Liver (tissue), 9 donors: ENCODE measurements around the gene ERBB4. TPM values are rescaled to one million over a fixed set of nuclear protein-coding genes. Genes with fewer than 3 reads are reported as not detected.

Source experiments
- DNase-seq: peaks from one replicate; pipeline ENCODE4 v3.0.0-alpha.2; 2017; ENCODE audit warnings: low spot score
- H3K27ac ChIP-seq, 2 donors: one replicate each; pipeline ENCODE4 v1.7.0; 2013; ENCODE audit warnings: inconsistent platforms in 2 of 2, low read length in 2 of 2, control low read depth in 1 of 2, low read depth in 1 of 2, mild to moderate bottlenecking in 1 of 2
- H3K27me3 ChIP-seq, 4 donors: one replicate each; pipeline versions ENCODE4 v1.6.1 to v1.7.0; 2013; ENCODE audit warnings: low read length in 3 of 4, inconsistent platforms in 1 of 4, mild to moderate bottlenecking in 1 of 4, moderate library complexity in 1 of 4; ENCODE audit not compliant: control insufficient read depth in 4 of 4, insufficient read depth in 4 of 4
- H3K36me3 ChIP-seq, 4 donors: one replicate each; pipeline versions ENCODE4 v1.6.1 to v1.7.0; 2013; ENCODE audit warnings: low read length in 3 of 4, mild to moderate bottlenecking in 3 of 4, low read depth in 1 of 4, moderate library complexity in 1 of 4; ENCODE audit not compliant: control insufficient read depth in 4 of 4, insufficient read depth in 3 of 4
- H3K4me1 ChIP-seq, 4 donors: one replicate each; pipeline versions ENCODE4 v1.6.1 to v1.7.0; 2013; ENCODE audit warnings: low read length in 3 of 4, mild to moderate bottlenecking in 3 of 4, moderate library complexity in 1 of 4; ENCODE audit not compliant: control insufficient read depth in 4 of 4, insufficient read depth in 4 of 4
- H3K4me3 ChIP-seq, 3 donors: one replicate each; pipeline versions ENCODE4 v1.6.1 to v1.7.0; 2013; ENCODE audit warnings: low read length in 3 of 3, control low read depth in 1 of 3, low read depth in 1 of 3, mild to moderate bottlenecking in 1 of 3
- H3K9ac ChIP-seq, 2 donors: one replicate each; pipeline ENCODE4 v1.7.0; 2013; ENCODE audit warnings: low read length in 2 of 2, mild to moderate bottlenecking in 2 of 2, moderate library complexity in 2 of 2, control low read depth in 1 of 2, low read depth in 1 of 2
- H3K9me3 ChIP-seq, 4 donors: one replicate each; pipeline versions ENCODE4 v1.6.1 to v1.7.0; 2013; ENCODE audit warnings: low read length in 3 of 4; ENCODE audit not compliant: control insufficient read depth in 4 of 4
- EGR1 ChIP-seq, 2 donors: IDR thresholded peaks; 2 replicates each; pipeline ENCODE4 v1.6.1; 2016 to 2018; ENCODE audit warnings: antibody characterized with exemption in 2 of 2, low read depth in 2 of 2
- FOXA1 ChIP-seq: IDR thresholded peaks from 2 replicates; pipeline ENCODE4 v1.6.1; 2016; ENCODE audit warnings: antibody characterized with exemption
- FOXA2 ChIP-seq: IDR thresholded peaks from 2 replicates; pipeline ENCODE4 v1.6.1; 2016; ENCODE audit warnings: antibody characterized with exemption
- GABPA ChIP-seq, 2 donors: IDR thresholded peaks in 1 of 2; conservative IDR thresholded peaks in 1 of 2; 2 replicates each; pipeline ENCODE4 v1.6.1; 2016; ENCODE audit warnings: antibody characterized with exemption in 2 of 2, mild to moderate bottlenecking in 1 of 2, moderate library complexity in 1 of 2
- HNF4A ChIP-seq, 2 donors: conservative IDR thresholded peaks; 2 replicates each; pipeline ENCODE4 v1.6.1; 2016; ENCODE audit warnings: antibody characterized with exemption in 2 of 2, mild to moderate bottlenecking in 2 of 2
- HNF4G ChIP-seq: IDR thresholded peaks from 2 replicates; pipeline ENCODE4 v1.6.1; 2016; ENCODE audit warnings: antibody characterized with exemption
- JUND ChIP-seq, 2 donors: IDR thresholded peaks; 2 replicates each; pipeline ENCODE4 v1.6.1; 2016; ENCODE audit warnings: antibody characterized with exemption in 2 of 2
- NR2F2 ChIP-seq: IDR thresholded peaks from 2 replicates; pipeline ENCODE4 v1.6.1; 2016; ENCODE audit warnings: antibody characterized with exemption
- RAD21 ChIP-seq, 2 donors: IDR thresholded peaks; 2 replicates each; pipeline ENCODE4 v1.6.1; 2016; ENCODE audit warnings: antibody characterized with exemption in 2 of 2, mild to moderate bottlenecking in 2 of 2
- RXRA ChIP-seq, 2 donors: IDR thresholded peaks; 2 replicates each; pipeline ENCODE4 v1.6.1; 2017 to 2018; ENCODE audit warnings: antibody characterized with exemption in 2 of 2, mild to moderate bottlenecking in 1 of 2
- TAF1 ChIP-seq: conservative IDR thresholded peaks from 2 replicates; pipeline ENCODE4 v1.6.1; 2016; ENCODE audit warnings: antibody characterized with exemption, mild to moderate bottlenecking
- YY1 ChIP-seq: IDR thresholded peaks from 2 replicates; pipeline ENCODE4 v1.6.1; 2016; ENCODE audit warnings: antibody characterized with exemption, mild to moderate bottlenecking
- WGBS: extraction: QIAGEN DNeasy Blood & Tissue Kit; methylation state at CpG from one replicate; pipeline ENCODE4 v1.1.7; 2013; 5-methylcytosine and 5-hydroxymethylcytosine counted together
- polyA plus RNA-seq, 2 donors: library from polyadenylated mRNA; stranded (reverse) in 1 of 2; unstranded in 1 of 2; fragments of 200-250 nt in 1 of 2; fragments of >200 nt in 1 of 2; fragmentation: Nextera tagmentation in 1 of 2; extraction: Ambion mirVana in 1 of 2; gene quantifications; one replicate each; pipeline versions ENCODE4 v1.2.1 to v1.2.3, GENCODE V29; 2013 to 2015
- total RNA-seq, 2 donors: library from RNA; depleted of rRNA; stranded (reverse); fragments of >200 nt; gene quantifications; one replicate each; pipeline ENCODE4 v1.2.3, GENCODE V29; 2014
- TF ChIP-seq, protein P1 (sequence below): IDR thresholded peaks from 2 replicates; pipeline ENCODE4 v1.6.1; 2016; ENCODE audit warnings: antibody characterized with exemption, mild to moderate bottlenecking
- TF ChIP-seq, protein P2 (sequence below): IDR thresholded peaks from 2 replicates; pipeline ENCODE4 v1.6.1; 2016; ENCODE audit warnings: antibody characterized with exemption
- TF ChIP-seq, protein P3 (sequence below): IDR thresholded peaks from 2 replicates; pipeline ENCODE4 v1.6.1; 2016; ENCODE audit warnings: antibody characterized with exemption
- TF ChIP-seq, protein P4 (sequence below): IDR thresholded peaks from 2 replicates; pipeline ENCODE4 v1.6.1; 2016; ENCODE audit warnings: antibody characterized with exemption
- TF ChIP-seq, protein P5 (sequence below): fragments of 150-350 bp; IDR thresholded peaks from 2 replicates; pipeline ENCODE4 v1.5.1; 2017; ENCODE audit warnings: improper control_type of control experiment, low read depth, low read length; ENCODE audit not compliant: missing input control
- donor health status: healthy.
- donor health status: healthy.
- donor health status: healthy.
- donor health status: healthy.
- donor health status: healthy.

Gene ERBB4
- total and polyA plus RNA-seq, 4 donors = 0.03 to 0.42 TPM; not detected in 2

DNA sequence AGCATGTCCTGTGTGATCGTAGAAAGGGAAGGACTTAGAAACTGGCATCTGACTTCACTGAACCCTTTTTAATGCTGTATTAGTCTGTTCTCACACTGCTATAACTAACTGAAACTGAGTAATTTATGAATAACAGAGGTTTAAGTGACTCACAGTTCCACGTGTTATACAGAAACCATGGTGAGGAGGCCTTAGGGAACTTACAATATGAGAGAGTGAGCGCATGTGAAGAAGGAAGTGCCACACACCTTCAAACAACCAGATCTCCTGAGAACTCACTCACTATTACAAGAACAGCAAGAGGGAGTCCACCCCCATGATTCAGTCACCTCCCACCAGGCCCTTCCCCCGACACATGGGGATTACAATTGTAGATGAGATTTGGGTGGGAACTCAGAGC, 1170.9 kb downstream of the ERBB4 start:
- H3K4me1 ChIP-seq = no peaks in the 10 kb centered on the region
- no peaks in the 10 kb centered on the region for H3K27me3 ChIP-seq
- no peaks in the 10 kb centered on the region for H3K9me3 ChIP-seq
- H3K27ac ChIP-seq = no peak overlapping the region
- no peak for TF ChIP-seq EGR1 (IDR thresholded peaks at IDR 0.05; ENCODE audit: low read depth in 2 of 2)
- TF ChIP-seq HNF4G = no peak
- TF ChIP-seq, protein P1, sequence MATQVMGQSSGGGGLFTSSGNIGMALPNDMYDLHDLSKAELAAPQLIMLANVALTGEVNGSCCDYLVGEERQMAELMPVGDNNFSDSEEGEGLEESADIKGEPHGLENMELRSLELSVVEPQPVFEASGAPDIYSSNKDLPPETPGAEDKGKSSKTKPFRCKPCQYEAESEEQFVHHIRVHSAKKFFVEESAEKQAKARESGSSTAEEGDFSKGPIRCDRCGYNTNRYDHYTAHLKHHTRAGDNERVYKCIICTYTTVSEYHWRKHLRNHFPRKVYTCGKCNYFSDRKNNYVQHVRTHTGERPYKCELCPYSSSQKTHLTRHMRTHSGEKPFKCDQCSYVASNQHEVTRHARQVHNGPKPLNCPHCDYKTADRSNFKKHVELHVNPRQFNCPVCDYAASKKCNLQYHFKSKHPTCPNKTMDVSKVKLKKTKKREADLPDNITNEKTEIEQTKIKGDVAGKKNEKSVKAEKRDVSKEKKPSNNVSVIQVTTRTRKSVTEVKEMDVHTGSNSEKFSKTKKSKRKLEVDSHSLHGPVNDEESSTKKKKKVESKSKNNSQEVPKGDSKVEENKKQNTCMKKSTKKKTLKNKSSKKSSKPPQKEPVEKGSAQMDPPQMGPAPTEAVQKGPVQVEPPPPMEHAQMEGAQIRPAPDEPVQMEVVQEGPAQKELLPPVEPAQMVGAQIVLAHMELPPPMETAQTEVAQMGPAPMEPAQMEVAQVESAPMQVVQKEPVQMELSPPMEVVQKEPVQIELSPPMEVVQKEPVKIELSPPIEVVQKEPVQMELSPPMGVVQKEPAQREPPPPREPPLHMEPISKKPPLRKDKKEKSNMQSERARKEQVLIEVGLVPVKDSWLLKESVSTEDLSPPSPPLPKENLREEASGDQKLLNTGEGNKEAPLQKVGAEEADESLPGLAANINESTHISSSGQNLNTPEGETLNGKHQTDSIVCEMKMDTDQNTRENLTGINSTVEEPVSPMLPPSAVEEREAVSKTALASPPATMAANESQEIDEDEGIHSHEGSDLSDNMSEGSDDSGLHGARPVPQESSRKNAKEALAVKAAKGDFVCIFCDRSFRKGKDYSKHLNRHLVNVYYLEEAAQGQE = no peak
- TF ChIP-seq HNF4A (conservative IDR thresholded peaks at IDR 0.05) = no peak
- TF ChIP-seq, protein P2, sequence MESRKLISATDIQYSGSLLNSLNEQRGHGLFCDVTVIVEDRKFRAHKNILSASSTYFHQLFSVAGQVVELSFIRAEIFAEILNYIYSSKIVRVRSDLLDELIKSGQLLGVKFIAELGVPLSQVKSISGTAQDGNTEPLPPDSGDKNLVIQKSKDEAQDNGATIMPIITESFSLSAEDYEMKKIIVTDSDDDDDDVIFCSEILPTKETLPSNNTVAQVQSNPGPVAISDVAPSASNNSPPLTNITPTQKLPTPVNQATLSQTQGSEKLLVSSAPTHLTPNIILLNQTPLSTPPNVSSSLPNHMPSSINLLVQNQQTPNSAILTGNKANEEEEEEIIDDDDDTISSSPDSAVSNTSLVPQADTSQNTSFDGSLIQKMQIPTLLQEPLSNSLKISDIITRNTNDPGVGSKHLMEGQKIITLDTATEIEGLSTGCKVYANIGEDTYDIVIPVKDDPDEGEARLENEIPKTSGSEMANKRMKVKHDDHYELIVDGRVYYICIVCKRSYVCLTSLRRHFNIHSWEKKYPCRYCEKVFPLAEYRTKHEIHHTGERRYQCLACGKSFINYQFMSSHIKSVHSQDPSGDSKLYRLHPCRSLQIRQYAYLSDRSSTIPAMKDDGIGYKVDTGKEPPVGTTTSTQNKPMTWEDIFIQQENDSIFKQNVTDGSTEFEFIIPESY = no peak
- no peak for TF ChIP-seq FOXA1
- no peak for TF ChIP-seq JUND (IDR thresholded peaks at IDR 0.05)
- no peak for TF ChIP-seq TAF1
- TF ChIP-seq, protein P3, sequence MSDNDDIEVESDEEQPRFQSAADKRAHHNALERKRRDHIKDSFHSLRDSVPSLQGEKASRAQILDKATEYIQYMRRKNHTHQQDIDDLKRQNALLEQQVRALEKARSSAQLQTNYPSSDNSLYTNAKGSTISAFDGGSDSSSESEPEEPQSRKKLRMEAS = no peak
- TF ChIP-seq NR2F2 = no peak
- no peak for TF ChIP-seq YY1
- TF ChIP-seq RAD21 (IDR thresholded peaks at IDR 0.05) = no peak
- no peaks in the 10 kb centered on the region for H3K36me3 ChIP-seq
- 72% methylated on average over 4 of the region's 4 CpGs for WGBS
- DNase-seq = no peak
- H3K4me3 ChIP-seq = no peak overlapping the region
- H3K9ac ChIP-seq = no peak overlapping the region

DNA sequence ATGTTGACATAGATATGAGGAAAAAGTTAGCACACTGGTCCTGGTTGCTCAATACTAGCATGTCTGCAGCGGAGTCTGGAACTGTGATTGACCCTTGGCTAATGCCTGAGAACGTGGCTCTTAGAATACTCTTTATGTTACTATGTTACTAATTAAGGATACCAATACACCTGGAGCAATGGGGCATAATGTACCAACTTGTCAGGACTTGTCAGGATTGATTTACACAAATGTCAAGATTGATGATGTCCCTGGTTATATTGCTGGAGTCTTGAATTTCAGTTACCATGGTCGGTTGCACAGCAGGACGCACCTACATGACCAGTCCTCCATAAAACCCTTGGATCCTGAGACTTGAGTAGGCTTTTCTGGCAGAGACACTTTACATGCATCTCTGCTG, 1171.3 kb downstream of the ERBB4 start:
- Histone ChIP-seq H3K27me3 (no peaks in the 10 kb centered on the region), H3K9me3 (no peaks in the 10 kb centered on the region), H3K4me1 (no peaks in the 10 kb centered on the region), H3K36me3 (no peaks in the 10 kb centered on the region), H3K9ac (no peak overlapping the region), H3K4me3 (no peak overlapping the region), H3K27ac (no peak overlapping the region)
- TF ChIP-seq HNF4A (conservative IDR thresholded peaks at IDR 0.05) (no peak), RAD21 (IDR thresholded peaks at IDR 0.05) (no peak), HNF4G (no peak), JUND (IDR thresholded peaks at IDR 0.05) (no peak), EGR1 (IDR thresholded peaks at IDR 0.05; ENCODE audit: low read depth in 2 of 2) (no peak), NR2F2 (no peak), RXRA (IDR thresholded peaks at IDR 0.05) (no peak), FOXA1 (no peak), GABPA (IDR thresholded peaks at IDR 0.05 in 1 of 2, conservative IDR thresholded peaks at IDR 0.05 in 1 of 2) (no peak), FOXA2 (no peak), TAF1 (no peak)
- TF ChIP-seq, protein P4, sequence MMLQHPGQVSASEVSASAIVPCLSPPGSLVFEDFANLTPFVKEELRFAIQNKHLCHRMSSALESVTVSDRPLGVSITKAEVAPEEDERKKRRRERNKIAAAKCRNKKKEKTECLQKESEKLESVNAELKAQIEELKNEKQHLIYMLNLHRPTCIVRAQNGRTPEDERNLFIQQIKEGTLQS = no peak
- TF ChIP-seq, protein P3 = no peak
- TF ChIP-seq, protein P2 = no peak
- TF ChIP-seq, protein P5, sequence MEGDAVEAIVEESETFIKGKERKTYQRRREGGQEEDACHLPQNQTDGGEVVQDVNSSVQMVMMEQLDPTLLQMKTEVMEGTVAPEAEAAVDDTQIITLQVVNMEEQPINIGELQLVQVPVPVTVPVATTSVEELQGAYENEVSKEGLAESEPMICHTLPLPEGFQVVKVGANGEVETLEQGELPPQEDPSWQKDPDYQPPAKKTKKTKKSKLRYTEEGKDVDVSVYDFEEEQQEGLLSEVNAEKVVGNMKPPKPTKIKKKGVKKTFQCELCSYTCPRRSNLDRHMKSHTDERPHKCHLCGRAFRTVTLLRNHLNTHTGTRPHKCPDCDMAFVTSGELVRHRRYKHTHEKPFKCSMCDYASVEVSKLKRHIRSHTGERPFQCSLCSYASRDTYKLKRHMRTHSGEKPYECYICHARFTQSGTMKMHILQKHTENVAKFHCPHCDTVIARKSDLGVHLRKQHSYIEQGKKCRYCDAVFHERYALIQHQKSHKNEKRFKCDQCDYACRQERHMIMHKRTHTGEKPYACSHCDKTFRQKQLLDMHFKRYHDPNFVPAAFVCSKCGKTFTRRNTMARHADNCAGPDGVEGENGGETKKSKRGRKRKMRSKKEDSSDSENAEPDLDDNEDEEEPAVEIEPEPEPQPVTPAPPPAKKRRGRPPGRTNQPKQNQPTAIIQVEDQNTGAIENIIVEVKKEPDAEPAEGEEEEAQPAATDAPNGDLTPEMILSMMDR = no peak
- TF ChIP-seq, protein P1 = no peak
- no peak for DNase-seq
- WGBS = 65% methylated on average over 4 of the region's 4 CpGs
